Activated naive CD4-positive, alpha-beta T cell treated with anti-CD3 and anti-CD28 coated beads for 36 hours (primary cell): ENCODE results near the gene GLDC. TPM values are rescaled to one million over a fixed set of nuclear protein-coding genes. Genes with fewer than 3 reads are reported as not detected.
A peak's percentile ranks its signal among the peaks of the same experiment; 100 is the strongest.
"Not testable (repeated sequence)": the region's sequence is repeated elsewhere in the genome, so short reads cannot be mapped to it uniquely, and the experiment has no call there.

Experiments
- CTCF ChIA-PET: fragments of 350-600 bp; sonication (Branson Sonifier 250); formaldehyde crosslinking; loops from one replicate; lab custom pipeline; 2021; ENCODE audit warnings: antibody characterized with exemption; lab: Charles Lee
- DNase-seq: peaks from one replicate; pipeline ENCODE4 v3.0.0-alpha.2; 2020
- H3K27ac Mint-ChIP-seq: one replicate; pipeline ENCODE4 v1.8.0; 2021; ENCODE audit warnings: mild to moderate bottlenecking, mixed read lengths
- H3K27me3 Mint-ChIP-seq: one replicate; pipeline ENCODE4 v1.8.0; 2021; ENCODE audit warnings: low read depth, mixed read lengths
- H3K36me3 Mint-ChIP-seq: one replicate; pipeline ENCODE4 v1.8.0; 2021; ENCODE audit warnings: low read depth, mixed read lengths
- H3K4me1 Mint-ChIP-seq: one replicate; pipeline ENCODE4 v1.8.0; 2021; ENCODE audit warnings: low read depth, mixed read lengths
- H3K4me3 Mint-ChIP-seq: one replicate; pipeline ENCODE4 v1.8.0; 2021; ENCODE audit warnings: mild to moderate bottlenecking, moderate library complexity, mixed read lengths
- H3K9me3 Mint-ChIP-seq: one replicate; pipeline ENCODE4 v1.8.0; 2021; ENCODE audit warnings: mixed read lengths
- intact Hi-C: fragments of 100-400 bp; cut with micrococcal nuclease; formaldehyde crosslinking; loops from one replicate; pipeline ENCODE4 v1.15.1; 2023
- total RNA-seq, 2 experiments: library from RNA; stranded (reverse); gene quantifications; one replicate each; pipeline ENCODE4 v1.2.3, GENCODE V29; 2021

The GLDC gene
- total RNA-seq, 2 experiments from 2014 or later = 1.7 to 1.9 TPM

DNA sequence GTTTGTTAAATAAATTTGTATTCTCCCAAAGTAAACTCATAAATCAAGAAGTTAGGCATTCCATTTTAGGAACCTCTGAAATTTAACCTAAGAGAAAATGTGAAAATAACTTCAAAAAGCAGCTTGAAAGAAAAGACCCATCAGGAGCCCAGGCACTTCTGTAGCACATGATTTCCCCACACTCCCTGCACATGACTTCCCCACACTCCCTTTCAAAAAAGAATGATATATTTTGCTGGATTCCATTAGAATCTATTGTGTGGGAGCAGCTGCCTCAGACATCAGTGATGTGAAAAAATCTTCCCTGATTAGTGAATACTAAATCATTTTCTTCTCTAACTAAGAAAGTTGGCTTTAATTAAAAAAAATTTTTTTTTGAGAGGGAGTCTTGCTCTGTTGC, 83.3 kb downstream of the GLDC start:
- no peaks in the 10 kb centered on the region for H3K27me3 Mint-ChIP-seq
- no peaks in the 10 kb centered on the region for H3K36me3 Mint-ChIP-seq
- DNase-seq = no peak
- CTCF ChIA-PET = no interaction called here
- H3K4me1 Mint-ChIP-seq = peaks cover 6% of the 10 kb centered on the region
- H3K27ac Mint-ChIP-seq = no peak overlapping the region
- H3K4me3 Mint-ChIP-seq = no peak overlapping the region
- intact Hi-C loops = no loop called here
- no peaks in the 10 kb centered on the region for H3K9me3 Mint-ChIP-seq

DNA sequence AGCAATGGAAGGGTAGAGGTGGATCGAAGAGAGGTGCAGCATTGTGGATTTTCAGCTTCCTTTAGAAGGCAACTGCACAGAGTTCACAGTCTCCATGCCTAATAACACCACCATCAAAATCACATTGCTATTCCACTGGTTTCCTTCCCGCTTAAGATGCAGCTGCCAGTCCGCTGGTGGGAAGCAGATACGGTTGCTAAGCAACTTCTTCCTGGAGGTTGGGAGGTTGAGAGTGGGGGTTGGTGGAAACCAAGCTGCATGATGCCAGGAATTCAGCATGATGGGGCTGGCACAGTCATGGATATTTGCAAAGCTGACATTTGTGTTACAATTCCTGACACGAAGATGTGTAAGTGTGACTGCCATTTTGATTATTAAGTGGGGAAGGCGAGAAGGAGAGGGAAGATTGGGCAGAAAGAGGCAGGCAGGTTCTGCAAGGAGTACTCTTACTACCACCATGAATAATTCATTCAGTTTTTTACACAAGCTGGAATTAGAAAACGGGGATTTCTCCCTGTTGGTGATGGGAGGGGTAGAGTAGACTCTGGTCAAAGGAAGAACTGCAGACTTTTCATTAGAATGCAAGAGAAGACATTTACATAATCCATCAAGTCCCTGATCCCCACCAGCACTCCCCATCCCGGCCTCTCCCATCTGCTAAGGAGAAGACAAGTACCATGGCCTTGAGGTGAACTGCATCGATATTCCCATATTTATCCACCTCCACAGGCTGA, 87.5 kb downstream of the GLDC start:
- no peaks in the 10 kb centered on the region for H3K36me3 Mint-ChIP-seq
- no peaks in the 10 kb centered on the region for H3K4me1 Mint-ChIP-seq
- no peak overlapping the region for H3K4me3 Mint-ChIP-seq
- H3K27ac Mint-ChIP-seq = no peak overlapping the region
- no peak for DNase-seq
- no peaks in the 10 kb centered on the region for H3K9me3 Mint-ChIP-seq
- CTCF ChIA-PET = interaction anchor here (0.6 kb wide), 1 partner anchor 500 kb away, joined by 3 read pairs; no protein-coding TSS in a partner anchor
- intact Hi-C loops = no loop called here
- H3K27me3 Mint-ChIP-seq = no peaks in the 10 kb centered on the region

DNA sequence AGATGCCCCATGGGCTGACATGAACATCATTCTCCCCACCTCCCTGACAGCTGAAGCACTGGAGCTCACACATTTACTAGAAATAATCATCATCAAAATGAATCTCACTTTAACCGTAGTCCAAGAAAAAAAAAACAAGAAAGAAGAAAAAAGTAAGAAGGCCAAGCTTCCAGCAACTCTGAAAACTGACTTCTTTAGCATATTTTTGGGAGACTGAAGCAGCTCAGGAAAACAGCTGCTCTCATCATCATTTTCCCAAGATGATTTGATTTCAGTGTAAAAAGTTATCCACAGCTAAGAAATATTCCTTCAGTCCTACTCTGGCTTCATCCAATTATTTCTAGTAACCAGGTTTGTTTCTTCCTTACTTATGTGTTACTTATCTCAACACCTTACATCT, 91.7 kb downstream of the GLDC start:
- Mint-ChIP-seq H3K27me3 (no peaks in the 10 kb centered on the region), H3K4me1 (no peaks in the 10 kb centered on the region), H3K27ac (no peak overlapping the region), H3K4me3 (no peak overlapping the region), H3K36me3 (no peaks in the 10 kb centered on the region), H3K9me3 (no peaks in the 10 kb centered on the region)
- DNase-seq = no peak
- intact Hi-C loops = no loop called here
- CTCF ChIA-PET = interaction anchor here (0.6 to 1.2 kb wide), 2 partner anchors 8 to 14 kb away, joined by 3 to 4 read pairs; no protein-coding TSS in a partner anchor

DNA sequence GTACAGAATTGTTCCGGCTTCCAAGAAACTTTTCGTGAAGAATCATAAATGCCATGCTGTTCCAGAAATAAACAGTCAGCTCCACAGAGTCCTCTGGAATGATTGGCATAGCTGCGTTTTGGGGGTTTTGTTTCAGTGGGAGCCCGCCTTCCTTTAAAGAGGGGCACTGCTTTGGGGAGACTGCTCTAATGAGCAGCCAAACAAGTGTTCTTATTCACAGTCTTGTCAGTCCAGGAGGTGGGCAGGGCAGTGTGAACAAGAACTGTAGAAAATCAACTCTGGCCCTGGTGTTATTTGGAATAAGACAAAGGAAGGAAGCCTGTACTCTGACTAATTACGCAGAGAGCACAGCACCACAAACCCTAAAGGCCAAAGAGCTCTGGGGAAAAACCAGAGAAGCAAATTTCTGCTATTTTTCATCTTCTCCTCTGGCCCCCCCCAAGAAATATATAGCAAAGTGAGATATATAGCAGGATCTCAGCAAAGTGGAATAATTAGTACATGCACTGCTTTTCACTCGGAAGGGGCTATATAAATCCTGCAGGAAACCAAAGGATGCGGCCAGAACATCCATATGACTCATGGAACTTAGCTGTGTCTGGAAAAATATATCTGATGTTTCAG, 92.9 kb downstream of the GLDC start:
- Mint-ChIP-seq H3K4me3 (no peak overlapping the region), H3K27ac (no peak overlapping the region), H3K4me1 (no peaks in the 10 kb centered on the region), H3K9me3 (no peaks in the 10 kb centered on the region), H3K36me3 (no peaks in the 10 kb centered on the region), H3K27me3 (no peaks in the 10 kb centered on the region)
- intact Hi-C loops = no loop called here
- CTCF ChIA-PET = interaction anchor here (0.7 to 1.2 kb wide), 3 partner anchors 15 to 1176 kb away, joined by 3 read pairs; no protein-coding TSS in a partner anchor
- no peak for DNase-seq

DNA sequence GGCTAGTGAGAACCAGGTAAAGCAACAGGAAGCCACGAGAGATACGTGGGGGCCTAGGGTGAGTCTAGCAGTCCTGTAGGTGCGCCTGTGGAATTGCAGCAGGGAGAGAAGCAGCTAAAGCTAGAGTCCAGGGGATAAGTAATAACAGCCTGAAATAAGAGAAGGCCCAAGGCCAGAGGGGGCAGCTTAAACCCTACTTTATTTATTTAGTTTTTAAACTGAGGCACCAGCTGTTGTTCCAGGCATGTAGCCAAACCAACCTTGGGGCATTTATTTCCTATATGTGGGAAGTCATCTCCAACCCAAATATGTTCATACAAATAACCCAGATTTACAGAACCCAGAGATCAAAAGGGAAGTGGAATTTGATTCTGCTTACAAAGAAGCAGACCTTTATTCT, 93.5 kb downstream of the GLDC start:
- H3K27me3 Mint-ChIP-seq = no peaks in the 10 kb centered on the region
- no peaks in the 10 kb centered on the region for H3K36me3 Mint-ChIP-seq
- no peak overlapping the region for H3K27ac Mint-ChIP-seq
- intact Hi-C loops = no loop called here
- CTCF ChIA-PET = interaction anchor here (0.7 kb wide), 1 partner anchor 1175 kb away, joined by 3 read pairs; no protein-coding TSS in a partner anchor
- DNase-seq = no peak
- H3K9me3 Mint-ChIP-seq = no peaks in the 10 kb centered on the region
- H3K4me1 Mint-ChIP-seq = no peaks in the 10 kb centered on the region
- H3K4me3 Mint-ChIP-seq = no peak overlapping the region

DNA sequence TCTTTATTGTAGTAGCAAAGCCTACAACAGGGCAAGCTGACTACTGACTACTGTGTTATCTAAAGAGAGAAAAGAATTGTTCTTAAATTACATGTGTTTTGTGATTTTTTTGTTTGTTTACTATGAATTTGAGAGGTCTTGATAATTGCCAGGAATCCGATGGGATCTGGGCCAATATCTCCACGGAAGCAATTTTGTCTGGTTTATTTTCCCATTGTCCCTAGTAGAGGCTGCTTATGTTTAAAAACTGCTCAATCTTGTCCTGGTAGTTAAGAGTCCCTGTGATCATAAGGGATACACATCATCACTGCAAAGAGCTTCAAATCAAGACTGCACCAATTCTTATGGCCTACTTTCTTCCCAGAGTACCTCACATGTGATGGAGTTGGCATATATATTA, 94.4 kb downstream of the GLDC start:
- Mint-ChIP-seq H3K36me3 (no peaks in the 10 kb centered on the region), H3K27me3 (no peaks in the 10 kb centered on the region), H3K4me1 (no peaks in the 10 kb centered on the region), H3K9me3 (no peaks in the 10 kb centered on the region), H3K27ac (no peak overlapping the region), H3K4me3 (no peak overlapping the region)
- CTCF ChIA-PET = no interaction called here
- no peak for DNase-seq
- intact Hi-C loops = no loop called here

DNA sequence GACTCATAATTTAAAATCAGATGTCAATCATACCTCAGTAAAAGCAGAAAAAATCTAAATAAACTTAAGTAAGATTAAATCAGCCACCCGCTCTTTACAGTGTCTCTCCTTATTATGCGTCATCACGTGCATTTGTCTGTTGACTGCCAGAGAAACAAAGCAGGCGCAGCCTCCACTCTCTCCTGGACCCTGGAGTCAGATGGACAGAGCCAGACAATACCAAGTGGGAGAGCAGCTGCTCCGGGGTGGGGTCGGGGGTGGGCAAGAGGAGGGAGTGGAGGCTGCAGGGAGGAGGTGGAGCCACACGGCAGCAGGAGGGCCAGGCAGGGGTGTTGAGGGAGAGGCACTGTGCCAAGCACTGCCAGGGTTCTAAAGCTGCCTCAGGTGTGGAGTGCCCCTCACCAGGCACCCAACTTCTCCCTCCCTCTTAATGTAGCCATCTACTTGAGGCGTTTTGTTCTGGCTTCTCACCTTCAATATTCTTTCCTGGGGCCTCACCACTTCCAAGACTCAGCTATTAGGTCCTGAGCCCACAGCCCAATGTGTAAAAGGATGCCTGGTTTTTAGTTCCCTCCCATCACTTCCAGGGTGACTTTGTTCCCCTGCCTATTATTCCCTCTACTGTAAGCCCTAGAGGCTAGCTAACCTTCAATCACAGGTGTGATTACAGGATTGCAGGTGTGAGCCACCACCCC, 96.3 kb downstream of the GLDC start:
- H3K27ac Mint-ChIP-seq = no peak overlapping the region
- CTCF ChIA-PET = interaction anchor here (1.3 kb wide), 1 partner anchor 11 kb away, joined by 3 read pairs; no protein-coding TSS in a partner anchor
- intact Hi-C loops = no loop called here
- H3K36me3 Mint-ChIP-seq = no peaks in the 10 kb centered on the region
- H3K27me3 Mint-ChIP-seq = no peaks in the 10 kb centered on the region
- no peak for DNase-seq
- H3K4me1 Mint-ChIP-seq = no peaks in the 10 kb centered on the region
- no peaks in the 10 kb centered on the region for H3K9me3 Mint-ChIP-seq
- no peak overlapping the region for H3K4me3 Mint-ChIP-seq

DNA sequence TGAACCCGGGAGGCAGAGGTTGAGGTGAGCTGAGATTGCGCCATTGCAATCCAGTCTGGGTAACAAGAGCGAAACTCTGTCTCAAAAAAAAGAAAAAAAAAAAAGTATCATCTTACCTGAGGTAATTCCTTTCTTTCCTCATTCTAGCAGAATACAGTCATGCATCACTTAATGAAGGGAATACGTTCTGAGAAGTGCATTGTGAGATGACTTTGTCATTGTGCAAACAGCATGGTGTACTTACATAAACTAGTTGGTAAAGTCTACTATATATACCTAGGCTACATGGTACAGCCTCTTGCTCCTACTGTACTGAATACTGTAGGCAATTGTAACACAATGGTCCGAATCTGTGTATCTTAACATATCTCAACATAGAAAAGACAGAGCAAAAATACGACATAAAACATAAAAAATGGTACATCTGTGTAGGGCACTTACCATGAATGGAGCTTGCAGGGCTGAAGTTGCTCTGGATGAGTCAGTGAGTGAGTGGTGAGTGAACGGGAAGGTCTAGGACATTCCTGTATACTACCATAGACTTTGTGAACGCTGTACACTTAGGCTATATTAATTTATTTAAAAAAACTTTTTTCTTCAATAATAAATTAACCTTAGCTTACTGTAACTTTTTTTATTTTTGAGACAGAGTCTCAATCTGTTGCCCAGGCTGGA, 100.4 kb downstream of the GLDC start:
- Mint-ChIP-seq H3K27ac (no peak overlapping the region), H3K4me1 (no peaks in the 10 kb centered on the region), H3K36me3 (no peaks in the 10 kb centered on the region), H3K9me3 (no peaks in the 10 kb centered on the region), H3K4me3 (no peak overlapping the region), H3K27me3 (no peaks in the 10 kb centered on the region)
- CTCF ChIA-PET = no interaction called here
- intact Hi-C loops = no loop called here
- no peak for DNase-seq

DNA sequence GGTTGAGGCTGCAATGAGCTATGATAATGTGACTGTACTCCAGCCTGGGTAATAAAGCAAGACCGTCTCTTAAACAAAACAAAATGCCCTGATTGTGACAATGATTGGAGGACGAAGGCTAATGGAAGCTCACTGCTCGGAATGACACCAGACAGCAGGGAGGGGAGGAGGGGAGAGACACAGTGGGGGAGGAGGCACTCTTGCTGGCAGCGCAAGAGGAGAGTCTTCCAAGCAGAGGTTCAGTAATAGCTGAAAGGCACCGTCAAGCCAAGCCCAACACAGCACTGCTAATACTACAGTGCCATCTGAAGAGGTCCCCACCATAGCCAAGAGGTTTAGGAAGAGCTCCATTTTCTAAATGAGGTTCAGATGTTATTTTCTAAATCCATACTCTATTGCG, 102.3 kb downstream of the GLDC start:
- intact Hi-C loops = no loop called here
- no peaks in the 10 kb centered on the region for H3K9me3 Mint-ChIP-seq
- CTCF ChIA-PET = interaction anchor here (0.8 kb wide), 1 partner anchor 24 kb away, joined by 3 read pairs; no protein-coding TSS in a partner anchor
- peaks cover 5% of the 10 kb centered on the region for H3K4me1 Mint-ChIP-seq
- H3K36me3 Mint-ChIP-seq = no peaks in the 10 kb centered on the region
- no peak for DNase-seq
- no peaks in the 10 kb centered on the region for H3K27me3 Mint-ChIP-seq
- H3K4me3 Mint-ChIP-seq = no peak overlapping the region
- H3K27ac Mint-ChIP-seq = no peak overlapping the region

DNA sequence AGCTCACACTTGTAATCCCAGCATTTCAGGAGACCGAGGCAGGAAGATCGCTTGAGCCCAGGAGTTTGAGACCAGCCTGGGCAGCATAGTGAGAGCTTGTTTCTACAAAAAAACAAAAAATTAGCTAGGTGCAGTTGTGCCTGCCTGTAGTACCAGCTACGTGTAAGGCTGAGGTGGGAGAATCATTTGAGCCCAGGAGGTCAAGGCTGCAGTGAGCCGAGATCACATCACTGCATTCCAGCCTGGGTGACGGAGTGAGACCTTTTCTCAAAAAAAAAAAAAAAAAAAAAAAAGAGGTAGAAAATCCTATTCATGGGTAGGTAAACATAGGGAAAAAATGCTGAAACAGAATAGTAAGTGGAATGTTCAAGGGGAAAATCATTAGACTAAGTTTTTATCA, 102.9 kb downstream of the GLDC start:
- H3K27ac Mint-ChIP-seq, H3K4me1 Mint-ChIP-seq, H3K27me3 Mint-ChIP-seq, CTCF ChIA-PET, H3K4me3 Mint-ChIP-seq, intact Hi-C loops, H3K9me3 Mint-ChIP-seq, H3K36me3 Mint-ChIP-seq, DNase-seq: not testable (repeated sequence)

DNA sequence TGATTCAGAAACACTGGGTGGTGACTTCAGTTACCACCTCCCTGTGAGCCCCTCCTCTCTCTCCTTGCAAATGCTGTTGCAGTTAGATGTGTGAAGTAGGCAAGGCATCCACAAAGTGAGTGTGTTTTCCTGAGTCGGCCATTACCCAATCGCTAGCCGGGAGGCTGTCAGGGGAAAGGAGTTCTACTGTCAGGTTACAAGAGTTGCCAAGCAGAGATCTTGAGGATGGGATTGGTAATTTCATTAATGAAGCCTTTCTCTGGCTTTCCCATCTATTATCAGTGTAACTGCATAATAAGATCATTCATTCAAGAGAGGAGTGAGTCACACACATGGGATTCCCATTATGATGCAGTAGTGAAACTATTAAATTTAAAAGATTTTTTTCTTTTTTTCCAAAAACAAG, 106.9 kb downstream of the GLDC start:
- CTCF ChIA-PET = no interaction called here
- Mint-ChIP-seq H3K36me3 (no peaks in the 10 kb centered on the region), H3K27me3 (peaks cover 8% of the 10 kb centered on the region), H3K4me3 (no peak overlapping the region), H3K4me1 (peaks cover 5% of the 10 kb centered on the region), H3K9me3 (no peaks in the 10 kb centered on the region), H3K27ac (no peak overlapping the region)
- DNase-seq = peak; percentile 10
- intact Hi-C loops = no loop called here

DNA sequence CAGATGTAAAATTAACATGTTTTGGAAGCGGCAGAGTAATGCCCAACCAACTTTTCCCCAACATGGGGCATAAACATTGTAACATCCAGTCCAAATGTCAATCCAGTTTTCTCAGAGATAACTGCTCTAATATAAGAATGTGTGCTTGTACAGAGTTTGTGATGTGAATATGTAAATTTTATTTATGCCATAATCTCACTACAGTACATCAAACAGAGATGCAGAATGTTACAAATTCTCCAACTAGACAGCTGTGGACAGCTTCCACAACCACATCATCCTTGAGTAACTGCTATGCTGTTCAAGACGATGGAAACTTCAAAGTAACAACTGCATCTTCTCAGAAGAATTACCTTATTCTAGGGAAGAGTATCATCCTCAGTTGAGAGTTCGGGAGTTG, 109.9 kb downstream of the GLDC start:
- H3K4me1 Mint-ChIP-seq = peaks cover 5% of the 10 kb centered on the region
- H3K9me3 Mint-ChIP-seq = no peaks in the 10 kb centered on the region

More for the DNA sequence above, 109.9 kb downstream of the GLDC start:
- Mint-ChIP-seq H3K4me3 (no peak overlapping the region), H3K36me3 (no peaks in the 10 kb centered on the region), H3K27ac (no peak overlapping the region), H3K27me3 (peaks cover 8% of the 10 kb centered on the region)
- no peak for DNase-seq
- CTCF ChIA-PET = no interaction called here
- intact Hi-C loops = no loop called here
